ENCODE results near the gene CRB1.
A peak's percentile ranks its signal among the peaks of the same experiment; 100 is the strongest.

The CRB1 gene

GRCh38 chr1:197392541-197392940 lies 124.5 kb downstream of the CRB1 start:
- no peak for TF ChIP-seq CTCF (IDR thresholded peaks at IDR 0.05)

GRCh38 chr1:197393105-197393504 lies 125.1 kb downstream of the CRB1 start:
- TF ChIP-seq CTCF (IDR thresholded peaks at IDR 0.05), result no peak

- TF ChIP-seq CTCF (IDR thresholded peaks at IDR 0.05), result no peak
These were observed 125.7 kb downstream of the CRB1 start for GRCh38 chr1:197393772-197394171.

GRCh38 chr1:197394831-197395608 lies 127.0 kb downstream of the CRB1 start:
- TF ChIP-seq CTCF (IDR thresholded peaks at IDR 0.05), result no peak

- no peak for TF ChIP-seq CTCF (IDR thresholded peaks at IDR 0.05)
These were observed 129.8 kb downstream of the CRB1 start for GRCh38 chr1:197397895-197398294.

GRCh38 chr1:197399755-197400521 lies 131.9 kb downstream of the CRB1 start:
- peak; percentile 91 for TF ChIP-seq CTCF (IDR thresholded peaks at IDR 0.05)

GRCh38 chr1:197400522-197400902 lies 132.5 kb downstream of the CRB1 start:
- no peak for TF ChIP-seq CTCF (IDR thresholded peaks at IDR 0.05)

Measured in LNCAP (cell line).